Hepatocyte (in vitro differentiated cells): ENCODE data around the gene ANKRD44.

ENCODE experiments used
- CTCF ChIP-seq: fragments of 200-600 bp; sonication (generic); IDR thresholded peaks from 2 replicates; pipeline ENCODE4 v1.5.1; 2016; ENCODE audit warnings: antibody characterized with exemption, mild to moderate bottlenecking; ENCODE audit not compliant: poor library complexity
- EZH2 ChIP-seq: fragments of 200-600 bp; sonication (generic); IDR thresholded peaks from 2 replicates; pipeline ENCODE4 v1.6.1; 2016; ENCODE audit warnings: antibody characterized with exemption, mild to moderate bottlenecking, borderline replicate concordance

DNA sequence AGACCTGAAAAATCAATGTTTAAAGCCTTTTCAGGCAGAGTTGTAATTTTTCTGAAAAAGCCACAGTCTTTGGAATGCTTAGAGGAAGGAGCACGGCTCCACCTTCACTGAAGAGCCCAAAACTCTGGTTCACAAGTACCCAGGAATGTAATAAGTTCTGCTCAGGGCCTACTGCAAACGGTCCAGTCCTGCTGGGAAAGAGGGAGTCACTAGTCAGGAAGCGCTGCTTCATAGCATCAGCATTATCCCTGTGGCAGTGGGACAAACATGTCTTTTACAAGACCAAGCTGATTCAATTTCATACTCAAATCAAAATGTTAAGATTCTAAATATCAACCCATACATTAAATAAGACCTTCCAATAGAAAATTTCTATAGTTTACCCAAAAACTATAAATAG lies 231.2 kb downstream of the ANKRD44 start:
- TF ChIP-seq CTCF (no peak), EZH2 (no peak)
